ACC112 (cell line): ENCODE measurements around the gene HEXIM2.

Source experiments
- H2AFZ ChIP-seq: fragments of 200-600 bp; sonication (generic); one replicate; pipeline ENCODE4 v1.6.0; 2017; ENCODE audit warnings: antibody characterized with exemption, low read length; ENCODE audit not compliant: unreplicated experiment
- H3K27ac ChIP-seq: fragments of 200-600 bp; sonication (generic); 2 replicates; pipeline ENCODE4 v1.5.1; 2014; ENCODE audit warnings: low read depth, mild to moderate bottlenecking, antibody characterized with exemption, low read length, moderate library complexity
- H3K27me3 ChIP-seq: fragments of 200-600 bp; sonication (generic); 2 replicates; pipeline ENCODE4 v1.6.1; 2014; ENCODE audit warnings: mild to moderate bottlenecking, antibody characterized with exemption, low read length, moderate library complexity, mixed read lengths; ENCODE audit not compliant: insufficient read depth
- H3K36me3 ChIP-seq: fragments of 200-600 bp; sonication (generic); 2 replicates; pipeline ENCODE4 v1.6.1; 2016; ENCODE audit warnings: mild to moderate bottlenecking, antibody characterized with exemption, low read length, moderate library complexity, mixed read lengths; ENCODE audit not compliant: insufficient read depth
- H3K4me1 ChIP-seq: fragments of 200-600 bp; sonication (generic); one replicate; pipeline ENCODE4 v1.6.1; 2016; ENCODE audit warnings: low read length, mixed read lengths; ENCODE audit not compliant: insufficient read depth, unreplicated experiment, control insufficient read depth
- H3K4me3 ChIP-seq: fragments of 200-600 bp; sonication (generic); 2 replicates; pipeline ENCODE4 v1.5.1; 2014; ENCODE audit warnings: mild to moderate bottlenecking, low read depth, low read length
- H3K79me2 ChIP-seq: fragments of 200-600 bp; sonication (generic); one replicate; pipeline ENCODE4 v1.6.0; 2016; ENCODE audit warnings: low read length; ENCODE audit not compliant: control insufficient read depth, unreplicated experiment, insufficient read depth

The HEXIM2 gene

DNA sequence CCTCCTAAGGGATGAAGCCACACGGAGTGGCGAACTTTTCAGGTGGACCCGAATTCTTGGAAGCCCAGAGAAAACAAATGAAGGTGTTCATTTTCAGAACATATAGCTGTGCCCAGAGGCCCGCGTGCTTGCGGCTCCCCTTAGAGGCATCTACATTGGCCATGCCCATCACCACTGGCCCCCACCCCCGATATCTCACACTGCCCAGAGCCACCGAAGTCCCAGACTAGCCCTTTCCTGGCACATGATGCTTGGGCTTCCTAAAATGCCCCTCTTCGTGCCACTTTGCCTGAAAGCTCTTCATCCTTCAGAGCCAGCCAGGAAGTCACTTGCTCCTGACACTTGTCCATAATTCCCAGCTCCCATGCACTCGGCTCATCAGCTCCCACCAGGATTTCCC lies 15.5 kb upstream of the HEXIM2 start:
- no peak overlapping the region; the same call in 1 of the 2 replicates for H3K4me3 ChIP-seq
- no peak overlapping the region for H2AFZ ChIP-seq

DNA sequence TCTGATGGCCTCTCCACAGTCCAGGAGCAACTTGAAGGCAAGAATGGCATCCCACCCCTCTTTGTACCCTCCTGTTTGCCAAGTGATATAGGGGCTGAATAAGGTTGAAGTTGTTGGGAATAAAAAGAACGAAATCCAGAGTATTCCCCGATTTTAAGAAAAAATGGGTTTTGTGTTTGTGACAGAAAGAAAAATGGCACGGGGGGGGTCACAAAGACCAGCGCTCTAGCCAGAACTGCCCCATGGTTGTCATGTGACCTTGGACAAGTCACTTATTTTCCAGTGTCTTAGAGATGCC lies 15.1 kb upstream of the HEXIM2 start:
- Histone ChIP-seq H3K27ac (peak overlapping the region; percentile 93), H3K36me3 (no peaks in the 10 kb centered on the region), H2AFZ (no peak overlapping the region), H3K4me1 (peaks cover 26% of the 10 kb centered on the region), H3K79me2 (peaks cover 32% of the 10 kb centered on the region), H3K27me3 (no peaks in the 10 kb centered on the region), H3K4me3 (peak overlapping the region; percentile 80)

More for the DNA sequence above, 15.5 kb upstream of the HEXIM2 start:
- peaks cover 22% of the 10 kb centered on the region for H3K4me1 ChIP-seq
- peaks cover 29% of the 10 kb centered on the region for H3K79me2 ChIP-seq
- H3K36me3 ChIP-seq = no peaks in the 10 kb centered on the region
- no peaks in the 10 kb centered on the region for H3K27me3 ChIP-seq
- H3K27ac ChIP-seq = peak overlapping the region; percentile 93; the same call in 1 of the 2 replicates

DNA sequence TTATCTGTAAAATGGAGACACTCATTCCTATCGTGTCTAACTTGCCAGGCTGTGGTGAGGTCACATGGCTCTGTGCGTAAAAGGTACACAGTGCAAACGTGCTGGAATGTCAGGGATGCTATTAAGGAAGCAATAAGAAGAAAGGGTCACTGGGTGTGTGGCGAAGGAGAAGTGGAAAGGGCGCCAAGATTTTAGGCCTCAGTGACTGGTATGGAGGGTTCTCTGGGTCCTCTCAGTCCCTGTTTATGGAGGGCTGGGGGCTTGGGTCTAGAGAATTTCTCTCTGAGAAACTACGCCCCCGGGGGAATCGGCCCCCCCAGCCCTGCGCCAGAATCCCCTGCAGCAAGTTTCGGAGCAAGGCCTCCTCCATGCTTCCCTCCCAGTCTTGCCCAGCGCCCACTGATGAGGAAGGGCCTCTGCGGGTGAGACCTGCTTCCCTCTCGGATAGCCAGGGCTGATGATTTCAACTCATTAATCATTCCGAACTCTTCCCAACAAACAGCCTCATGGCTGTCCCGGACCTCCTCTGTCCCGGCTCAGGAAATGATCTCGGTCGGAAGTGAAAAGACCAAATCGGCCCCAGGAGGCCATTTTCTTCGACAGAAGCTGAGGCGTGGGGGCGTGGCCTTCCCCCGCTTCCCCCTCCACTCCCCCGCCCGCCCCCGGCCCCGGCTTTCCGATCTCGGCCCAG lies 14.6 kb upstream of the HEXIM2 start:
- peaks cover 30% of the 10 kb centered on the region for H3K4me1 ChIP-seq
- H3K27me3 ChIP-seq = no peaks in the 10 kb centered on the region
- H3K4me3 ChIP-seq = peak overlapping the region; percentile 80
- peak overlapping the region; percentile 40 for H2AFZ ChIP-seq
- H3K79me2 ChIP-seq = peaks cover 35% of the 10 kb centered on the region
- H3K36me3 ChIP-seq = no peaks in the 10 kb centered on the region
- H3K27ac ChIP-seq = peak overlapping the region; percentile 93

DNA sequence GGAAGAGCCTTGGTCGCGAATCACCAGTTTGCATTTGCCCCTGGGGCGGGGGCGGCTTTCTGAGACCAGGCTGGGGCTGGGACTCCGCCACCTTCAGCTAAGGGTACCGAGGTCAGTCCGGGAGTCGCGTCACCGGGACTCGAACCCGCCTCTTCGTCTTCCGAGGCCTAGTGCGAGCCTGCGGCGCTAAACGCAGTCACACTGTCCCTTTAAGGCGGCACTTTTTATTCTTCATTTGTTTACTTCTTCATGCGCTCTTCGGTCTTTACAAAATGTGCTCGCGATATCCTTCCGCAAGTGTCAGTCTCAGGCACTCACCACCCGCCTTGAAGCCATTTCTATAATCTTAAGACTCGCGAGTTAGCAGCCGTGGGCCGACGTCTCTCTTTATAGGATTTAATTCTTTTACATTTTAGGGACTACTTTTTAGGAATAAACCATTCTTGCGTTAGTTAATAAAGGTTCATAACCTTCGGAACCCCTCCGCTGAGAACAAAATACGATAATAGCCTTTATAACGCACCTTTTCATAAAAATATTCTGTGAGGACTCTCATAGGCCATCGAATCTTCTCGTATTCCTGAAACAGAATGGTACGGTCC lies 14.0 kb upstream of the HEXIM2 start:
- Histone ChIP-seq H3K36me3 (no peaks in the 10 kb centered on the region), H3K4me1 (peaks cover 30% of the 10 kb centered on the region), H3K79me2 (peaks cover 35% of the 10 kb centered on the region), H3K4me3 (peak overlapping the region; percentile 80), H2AFZ (peak overlapping the region; percentile 8), H3K27me3 (no peaks in the 10 kb centered on the region), H3K27ac (peak overlapping the region; percentile 93)

DNA sequence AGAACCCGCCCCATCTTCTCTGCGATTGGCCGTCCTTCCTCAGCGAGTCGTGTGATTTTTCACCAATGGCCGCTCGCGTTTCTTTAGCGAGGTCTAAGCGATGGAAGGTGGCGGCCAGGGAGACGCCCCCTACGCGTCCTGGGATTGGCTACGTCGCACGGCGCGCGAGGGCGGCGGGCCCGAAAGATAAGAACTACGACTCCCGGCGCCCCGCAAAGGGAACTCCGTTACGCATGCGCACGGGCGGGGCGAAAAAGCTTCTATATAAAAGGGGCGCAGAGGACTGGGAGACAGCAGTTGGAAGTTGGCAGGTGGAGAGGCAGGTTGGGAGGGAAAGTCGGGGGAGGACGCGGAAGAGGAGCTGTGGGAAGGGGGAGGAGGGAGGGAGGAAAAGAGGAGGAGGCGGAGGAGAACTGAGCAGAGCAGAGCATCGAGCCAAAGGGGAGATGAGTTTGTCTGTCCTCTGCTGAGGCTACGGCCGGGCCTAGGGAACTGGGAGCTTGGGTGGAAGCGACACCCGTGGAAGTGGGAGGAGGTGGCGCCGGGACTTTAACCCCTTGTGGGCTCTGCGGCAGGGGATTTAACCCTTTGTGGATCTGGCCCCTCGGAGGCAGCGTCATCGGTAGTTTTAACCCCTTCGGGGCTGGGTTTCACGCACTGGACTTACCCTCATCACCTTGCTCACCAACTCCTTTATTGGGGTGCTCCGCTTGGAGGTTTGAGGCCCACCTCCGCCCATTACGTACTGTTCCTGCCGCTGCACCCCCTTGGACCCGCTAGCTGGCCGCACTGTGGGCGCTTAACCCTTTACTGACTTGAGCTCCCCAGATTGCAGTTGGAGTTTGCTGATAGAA lies 13.3 kb upstream of the HEXIM2 start, which contains the start of gene HEXIM1:
Gene HEXIM1 (plus strand): TSS at position 293 of the 854 bp plus-strand sequence. CDS start 716 bp downstream, outside the sequence.
- Histone ChIP-seq H3K27me3 (no peaks in the 10 kb centered on the region), H3K36me3 (no peaks in the 10 kb centered on the region), H3K27ac (peak within 1 kb of the TSS; percentile 93), H3K4me1 (peaks cover 28% of the 10 kb centered on the region), H3K4me3 (peak within 1 kb of the TSS; percentile 83), H2AFZ (peak within 1 kb of the TSS; percentile 40), H3K79me2 (peaks cover 35% of the 10 kb centered on the region)

DNA sequence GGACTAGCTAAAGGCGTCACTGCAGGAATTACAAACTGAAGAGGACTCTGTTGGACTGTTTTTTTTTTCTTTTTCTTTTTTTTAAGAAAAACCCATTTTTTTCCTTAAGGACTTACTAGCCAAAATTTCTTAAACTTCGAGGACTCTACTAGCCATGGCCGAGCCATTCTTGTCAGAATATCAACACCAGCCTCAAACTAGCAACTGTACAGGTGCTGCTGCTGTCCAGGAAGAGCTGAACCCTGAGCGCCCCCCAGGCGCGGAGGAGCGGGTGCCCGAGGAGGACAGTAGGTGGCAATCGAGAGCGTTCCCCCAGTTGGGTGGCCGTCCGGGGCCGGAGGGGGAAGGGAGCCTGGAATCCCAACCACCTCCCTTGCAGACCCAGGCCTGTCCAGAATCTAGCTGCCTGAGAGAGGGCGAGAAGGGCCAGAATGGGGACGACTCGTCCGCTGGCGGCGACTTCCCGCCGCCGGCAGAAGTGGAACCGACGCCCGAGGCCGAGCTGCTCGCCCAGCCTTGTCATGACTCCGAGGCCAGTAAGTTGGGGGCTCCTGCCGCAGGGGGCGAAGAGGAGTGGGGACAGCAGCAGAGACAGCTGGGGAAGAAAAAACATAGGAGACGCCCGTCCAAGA lies 12.5 kb upstream of the HEXIM2 start:
- Histone ChIP-seq H3K4me3 (peak overlapping the region; percentile 83), H3K79me2 (peaks cover 35% of the 10 kb centered on the region), H3K36me3 (no peaks in the 10 kb centered on the region), H2AFZ (no peak overlapping the region), H3K27ac (peak overlapping the region; percentile 66), H3K4me1 (peaks cover 24% of the 10 kb centered on the region), H3K27me3 (no peaks in the 10 kb centered on the region)

DNA sequence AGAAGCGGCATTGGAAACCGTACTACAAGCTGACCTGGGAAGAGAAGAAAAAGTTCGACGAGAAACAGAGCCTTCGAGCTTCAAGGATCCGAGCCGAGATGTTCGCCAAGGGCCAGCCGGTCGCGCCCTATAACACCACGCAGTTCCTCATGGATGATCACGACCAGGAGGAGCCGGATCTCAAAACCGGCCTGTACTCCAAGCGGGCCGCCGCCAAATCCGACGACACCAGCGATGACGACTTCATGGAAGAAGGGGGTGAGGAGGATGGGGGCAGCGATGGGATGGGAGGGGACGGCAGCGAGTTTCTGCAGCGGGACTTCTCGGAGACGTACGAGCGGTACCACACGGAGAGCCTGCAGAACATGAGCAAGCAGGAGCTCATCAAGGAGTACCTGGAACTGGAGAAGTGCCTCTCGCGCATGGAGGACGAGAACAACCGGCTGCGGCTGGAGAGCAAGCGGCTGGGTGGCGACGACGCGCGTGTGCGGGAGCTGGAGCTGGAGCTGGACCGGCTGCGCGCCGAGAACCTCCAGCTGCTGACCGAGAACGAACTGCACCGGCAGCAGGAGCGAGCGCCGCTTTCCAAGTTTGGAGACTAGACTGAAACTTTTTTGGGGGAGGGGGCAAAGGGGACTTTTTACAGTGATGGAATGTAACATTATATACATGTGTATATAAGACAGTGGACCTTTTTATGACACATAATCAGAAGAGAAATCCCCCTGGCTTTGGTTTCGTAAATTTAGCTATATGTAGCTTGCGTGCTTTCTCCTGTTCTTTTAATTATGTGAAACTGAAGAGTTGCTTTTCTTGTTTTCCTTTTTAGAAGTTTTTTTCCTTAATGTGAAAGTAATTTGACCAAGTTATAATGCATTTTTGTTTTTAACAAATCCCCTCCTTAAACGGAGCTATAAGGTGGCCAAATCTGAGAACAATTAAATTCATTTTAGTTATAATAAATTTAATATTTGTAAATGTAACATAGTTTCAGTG lies 11.7 kb upstream of the HEXIM2 start:
- Histone ChIP-seq H3K4me3 (peak overlapping the region; percentile 83), H3K36me3 (no peaks in the 10 kb centered on the region), H3K27me3 (no peaks in the 10 kb centered on the region), H2AFZ (no peak overlapping the region), H3K27ac (peak overlapping the region; percentile 66), H3K4me1 (peaks cover 19% of the 10 kb centered on the region), H3K79me2 (peaks cover 35% of the 10 kb centered on the region)

DNA sequence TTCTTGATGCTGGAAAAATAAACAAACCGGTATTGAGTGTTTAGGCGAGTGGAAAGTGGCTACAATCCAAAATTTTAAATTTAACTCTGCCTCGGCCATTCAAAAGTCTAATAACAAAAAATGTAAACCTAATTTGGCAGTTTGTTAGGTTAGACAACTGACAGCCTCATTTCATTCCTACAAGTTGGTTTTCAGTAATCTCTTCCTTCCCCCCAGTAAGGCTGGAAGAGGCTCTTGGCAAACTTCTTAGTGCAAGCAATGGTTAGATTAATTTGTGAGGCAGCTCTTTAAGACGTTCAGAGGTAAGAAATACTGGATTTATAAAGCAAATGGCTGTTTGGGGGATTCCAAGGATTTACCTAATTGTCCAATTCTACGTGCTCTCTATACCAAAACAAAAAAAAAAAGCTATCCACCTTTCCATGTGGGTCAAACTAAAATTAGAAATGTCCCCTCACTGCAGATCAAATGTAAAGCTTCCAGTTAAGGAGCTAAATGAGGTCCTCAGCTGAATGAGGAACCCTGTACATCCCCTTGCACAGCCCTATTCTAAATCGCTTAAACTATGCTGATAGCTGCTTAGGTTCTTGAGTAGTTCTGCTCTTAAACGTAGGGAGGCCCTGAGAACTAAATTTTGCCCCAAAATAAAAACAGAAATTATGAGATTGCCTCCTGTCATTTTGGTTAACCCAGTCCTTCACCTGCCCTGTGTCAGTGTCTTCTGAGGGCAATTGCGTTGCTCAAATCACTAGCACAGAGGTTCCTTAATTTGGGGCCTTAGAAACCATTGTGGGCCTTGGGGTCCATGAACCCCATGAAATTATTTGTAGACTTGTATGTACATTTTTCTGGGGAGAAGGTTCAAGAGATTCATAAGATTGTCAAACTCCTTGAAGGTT lies 10.5 kb upstream of the HEXIM2 start:
- H3K4me3 ChIP-seq = peak overlapping the region; percentile 83
- peaks cover 42% of the 10 kb centered on the region for H3K79me2 ChIP-seq
- H3K27ac ChIP-seq = peak overlapping the region; percentile 30
- H3K27me3 ChIP-seq = no peaks in the 10 kb centered on the region
- H2AFZ ChIP-seq = no peak overlapping the region
- peaks cover 16% of the 10 kb centered on the region for H3K4me1 ChIP-seq
- H3K36me3 ChIP-seq = no peaks in the 10 kb centered on the region

DNA sequence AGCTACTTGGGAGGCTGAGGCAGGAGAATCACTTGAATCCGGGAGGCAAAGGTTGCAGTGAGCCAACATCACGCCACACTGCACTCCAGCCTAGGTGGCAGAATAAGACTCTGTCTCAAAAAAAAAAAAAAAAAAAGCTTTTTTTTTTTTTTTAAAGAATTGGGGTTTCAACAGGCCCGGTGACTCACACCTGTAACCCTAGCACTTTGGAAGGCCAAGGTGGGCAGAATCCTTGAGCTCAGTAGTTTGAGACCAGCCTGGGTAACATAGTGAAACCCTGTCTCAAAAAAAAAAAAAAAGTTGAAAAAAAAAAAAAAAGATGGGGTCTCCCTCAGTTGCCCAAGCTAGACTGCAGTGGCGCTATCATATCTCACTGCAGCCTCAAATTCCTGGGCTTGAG lies 6.6 kb upstream of the HEXIM2 start:
- Histone ChIP-seq H3K27ac (no peak overlapping the region), H3K79me2 (peaks cover 58% of the 10 kb centered on the region), H3K27me3 (no peaks in the 10 kb centered on the region), H2AFZ (no peak overlapping the region), H3K36me3 (no peaks in the 10 kb centered on the region), H3K4me1 (peaks cover 27% of the 10 kb centered on the region), H3K4me3 (no peak overlapping the region)
